EL (cell line): ENCODE results near the gene CBFA2T2.
"Not testable (repeated sequence)": the region's sequence is repeated elsewhere in the genome, so short reads cannot be mapped to it uniquely, and the experiment has no call there.

Experiments used
- DNase-seq: peaks from one replicate; pipeline ENCODE4 v3.0.0-alpha.2; 2016

CBFA2T2 gene

GRCh38 chr20:33472868-33473435 lies 16.9 kb upstream of the CBFA2T2 start:
- no peak for DNase-seq

DNA sequence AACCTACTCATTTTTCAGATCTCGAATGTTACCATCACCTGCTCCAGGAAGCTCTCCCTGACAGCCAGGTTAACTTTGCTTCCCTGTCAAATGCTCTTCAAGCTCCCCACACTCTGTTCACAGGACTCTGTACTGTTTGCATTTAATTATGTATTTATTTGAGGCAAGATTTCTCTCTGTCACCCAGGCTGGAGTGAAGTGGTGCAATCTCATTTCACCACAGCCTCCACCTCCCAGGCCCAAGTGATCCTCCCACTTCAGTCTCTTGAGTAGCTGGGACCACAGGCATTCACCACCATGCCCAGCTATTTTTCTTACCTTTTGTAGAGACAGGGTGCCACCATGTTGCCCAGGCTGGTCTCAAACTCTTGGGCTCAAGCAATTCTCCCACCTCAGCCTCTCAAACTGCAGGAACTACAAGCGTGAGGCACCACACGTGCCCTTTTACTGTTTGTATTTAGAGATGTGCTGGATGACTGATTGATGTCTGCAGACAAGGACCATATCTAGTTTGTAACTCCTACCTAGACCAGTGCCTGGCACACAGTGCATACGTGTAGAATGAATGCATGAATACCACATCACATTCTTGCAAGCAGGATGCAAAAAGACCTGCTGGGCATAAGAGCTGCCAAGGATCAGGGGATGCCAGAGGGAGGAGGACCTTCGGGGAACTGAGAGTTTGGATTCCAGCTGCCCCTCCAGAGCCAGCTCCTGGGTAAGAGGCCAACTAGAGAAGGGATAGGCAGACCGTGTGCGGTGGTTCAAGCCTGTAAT lies 15.6 kb upstream of the CBFA2T2 start:
- DNase-seq, result no peak

DNA sequence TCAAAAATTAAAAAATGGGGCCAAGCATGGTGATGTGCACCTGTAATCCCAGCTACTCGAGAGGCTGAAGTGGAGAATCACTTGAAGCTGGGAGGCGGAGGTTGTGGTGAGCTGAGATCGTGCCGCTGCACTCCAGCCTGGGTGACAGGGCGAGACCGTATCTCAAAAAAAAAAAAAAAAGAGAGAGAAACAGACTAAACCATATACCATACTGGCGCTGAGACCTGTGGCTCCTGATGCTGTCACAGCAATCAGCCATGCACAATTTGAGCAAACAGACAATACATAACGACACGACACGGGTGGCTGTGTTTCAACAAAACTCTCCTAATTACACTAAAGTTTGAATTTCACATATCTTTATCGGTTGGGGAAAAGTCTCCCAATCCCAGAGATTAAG lies 14.9 kb upstream of the CBFA2T2 start:
- no peak for DNase-seq

GRCh38 chr20:33475381-33476152 lies 14.3 kb upstream of the CBFA2T2 start:
- no peak for DNase-seq

- DNase-seq, result no peak
These were observed 12.3 kb upstream of the CBFA2T2 start for GRCh38 chr20:33477386-33478234.

- DNase-seq, result no peak
These were observed 9.8 kb upstream of the CBFA2T2 start for GRCh38 chr20:33480048-33480447.

- DNase-seq, result no peak
These were observed 8.4 kb upstream of the CBFA2T2 start for GRCh38 chr20:33481431-33481941.

DNA sequence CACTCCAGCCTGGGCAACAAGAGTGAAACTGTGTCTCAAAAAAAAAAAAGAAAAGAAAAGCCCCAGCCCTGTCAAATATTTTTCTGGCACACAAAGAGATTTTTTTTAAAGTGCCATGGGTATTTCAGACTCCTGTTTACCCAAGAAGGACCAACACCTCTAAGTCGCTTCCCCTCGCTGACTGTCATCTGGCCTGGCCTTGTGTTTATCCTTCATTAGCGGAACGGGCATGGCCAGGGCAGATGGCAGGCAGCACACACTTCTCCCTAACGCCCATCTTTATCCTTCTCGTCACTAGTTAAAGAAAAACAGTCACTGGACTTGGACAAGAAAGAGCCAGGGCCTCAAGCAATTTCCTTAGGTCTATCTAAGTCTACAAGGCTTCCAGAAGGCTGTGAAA lies 7.3 kb upstream of the CBFA2T2 start:
- DNase-seq, result no peak

GRCh38 chr20:33483186-33483585 lies 6.7 kb upstream of the CBFA2T2 start:
- not testable (repeated sequence) for DNase-seq

DNA sequence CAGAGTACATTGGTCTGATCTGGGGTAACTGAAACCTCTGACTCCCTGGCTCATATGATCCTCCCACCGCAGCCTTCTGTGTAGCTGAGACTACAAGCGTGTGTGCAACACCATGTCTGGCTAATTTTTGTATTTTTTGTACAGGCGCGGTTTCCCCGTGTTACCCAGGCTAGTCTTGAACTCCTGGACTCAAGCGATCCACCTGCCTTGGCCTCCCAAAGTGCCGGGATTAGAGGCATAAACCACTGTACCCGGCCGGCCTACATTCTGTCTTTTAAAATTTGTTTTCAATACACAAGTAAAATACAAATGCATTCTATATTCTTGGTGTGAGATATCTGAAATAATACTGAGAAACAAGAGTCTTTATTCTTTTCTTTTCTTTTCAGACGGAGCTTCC lies 1.7 kb upstream of the CBFA2T2 start:
- no peak for DNase-seq

DNA sequence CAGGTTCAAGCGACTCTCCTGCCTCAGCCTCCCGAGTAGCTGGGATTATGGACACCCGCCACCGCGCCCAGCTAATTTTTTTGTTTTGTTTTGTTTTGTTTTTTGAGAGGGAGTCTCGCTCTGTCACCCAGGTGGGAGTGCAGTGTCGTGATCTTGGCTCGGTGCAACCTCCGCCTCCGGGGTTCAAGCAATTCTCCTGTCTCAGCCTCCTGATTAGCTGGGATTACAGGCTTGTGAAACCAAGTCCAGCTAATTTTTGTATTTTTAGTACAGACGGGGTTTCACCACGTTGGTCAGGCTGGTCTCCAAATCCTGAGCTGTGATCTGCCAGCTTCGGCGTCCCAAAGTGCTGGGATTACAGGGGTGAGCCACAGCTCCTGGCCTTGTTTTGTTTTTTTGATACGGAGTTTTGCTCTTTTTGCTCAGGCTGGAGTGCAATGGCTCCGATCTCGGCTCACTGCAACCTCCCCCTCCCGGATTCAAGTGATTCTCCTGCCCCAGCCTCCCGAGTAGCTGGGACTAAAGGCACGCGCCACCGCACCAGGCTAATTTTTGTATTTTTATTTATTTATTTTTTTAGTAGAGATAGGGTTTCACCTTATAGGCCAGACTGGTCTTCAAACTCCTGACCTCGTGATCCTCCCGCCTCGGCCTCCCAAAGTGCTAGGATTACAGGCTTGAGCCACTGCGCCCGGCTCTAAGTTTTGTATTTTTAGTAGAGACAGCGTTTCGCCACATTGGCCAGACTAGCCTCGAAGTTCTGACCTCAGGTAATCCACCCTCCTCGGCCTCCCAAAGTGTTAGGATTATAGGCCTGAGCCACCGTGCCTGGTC lies 1.0 kb upstream of the CBFA2T2 start:
- DNase-seq, result not testable (repeated sequence)

DNA sequence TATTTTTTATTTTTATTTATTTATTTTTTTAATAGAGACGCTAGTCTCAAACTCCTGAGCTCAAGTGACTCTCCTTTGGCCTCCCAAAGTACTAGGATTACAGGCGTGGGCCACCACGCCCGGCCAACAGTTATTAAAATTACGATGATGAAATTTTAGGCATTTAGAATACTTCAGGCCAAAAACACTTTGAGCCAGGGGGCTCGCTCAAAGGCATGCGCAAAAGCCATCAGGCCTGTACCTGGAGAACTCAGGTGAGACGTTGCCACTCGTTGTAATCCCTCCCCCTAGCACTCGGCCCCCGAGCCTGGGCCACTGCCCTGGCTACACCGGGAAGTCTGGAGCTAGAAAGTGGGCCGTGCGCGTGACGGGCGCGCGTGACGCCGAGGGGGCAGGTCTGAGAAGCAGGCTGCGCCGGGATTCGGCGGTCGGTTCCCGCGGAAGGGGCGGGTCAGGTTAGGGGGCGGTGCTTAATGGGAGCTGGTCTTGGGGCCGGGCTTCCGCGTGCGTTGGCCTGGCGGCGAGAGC lies 337 bp upstream of the CBFA2T2 start:
- DNase-seq, result peak; percentile 97

- no peak for DNase-seq
These were observed 1.2 kb downstream of the CBFA2T2 start for GRCh38 chr20:33490934-33491656.

DNA sequence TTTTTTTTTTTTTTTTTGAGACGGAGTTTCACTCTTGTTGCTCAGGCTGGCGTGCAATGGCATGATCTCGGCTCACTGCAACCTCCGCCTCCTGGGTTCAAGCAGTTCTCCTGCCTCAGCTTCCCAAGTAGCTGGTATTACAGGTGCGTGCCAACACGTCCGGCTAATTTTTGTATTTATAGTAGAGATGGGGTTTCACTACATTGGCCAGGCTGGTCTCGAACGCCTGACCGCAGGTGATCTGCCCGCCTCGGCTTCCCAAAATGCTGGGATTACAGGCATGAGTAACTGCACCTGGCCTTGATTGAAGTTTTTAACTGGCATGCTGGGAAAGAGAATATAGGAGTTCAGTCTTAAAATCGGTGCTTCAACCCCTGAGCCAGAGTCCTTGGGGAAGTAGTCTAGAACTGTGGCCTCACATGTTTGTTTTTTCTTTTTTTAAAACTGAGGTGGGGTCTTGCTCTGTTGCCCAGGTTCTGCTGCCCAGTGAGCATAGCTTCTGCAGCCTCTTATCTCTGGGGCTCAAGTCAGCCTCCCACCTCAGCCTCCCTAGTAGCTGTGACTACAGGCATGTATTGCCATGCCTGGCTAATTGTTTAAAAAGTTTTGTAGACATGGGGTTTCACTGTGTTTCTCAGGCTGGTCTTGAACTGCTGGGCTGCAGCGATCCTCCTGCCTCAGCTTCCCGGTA lies 3.3 kb downstream of the CBFA2T2 start:
- no peak for DNase-seq

GRCh38 chr20:33496776-33497175 lies 6.9 kb downstream of the CBFA2T2 start:
- not testable (repeated sequence) for DNase-seq

DNA sequence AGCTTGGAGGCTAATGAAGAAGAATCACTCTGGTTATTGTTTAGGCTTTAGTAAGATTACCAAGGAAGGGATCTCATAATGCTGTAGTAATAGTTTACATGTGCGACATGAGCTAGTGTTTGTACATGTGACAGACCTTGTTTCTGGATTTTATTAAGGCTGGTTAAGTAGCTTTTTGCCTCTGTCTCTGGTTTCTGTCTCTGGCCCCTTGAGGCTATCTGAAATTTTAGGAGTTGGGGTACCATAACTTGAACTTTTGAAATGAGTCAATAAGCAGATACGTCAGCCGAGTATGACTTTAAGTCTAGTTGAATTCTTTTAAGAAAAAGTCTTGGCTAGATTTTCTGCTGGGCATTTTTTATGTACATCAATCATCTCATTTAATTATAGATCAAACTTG lies 9.5 kb downstream of the CBFA2T2 start:
- no peak for DNase-seq

DNA sequence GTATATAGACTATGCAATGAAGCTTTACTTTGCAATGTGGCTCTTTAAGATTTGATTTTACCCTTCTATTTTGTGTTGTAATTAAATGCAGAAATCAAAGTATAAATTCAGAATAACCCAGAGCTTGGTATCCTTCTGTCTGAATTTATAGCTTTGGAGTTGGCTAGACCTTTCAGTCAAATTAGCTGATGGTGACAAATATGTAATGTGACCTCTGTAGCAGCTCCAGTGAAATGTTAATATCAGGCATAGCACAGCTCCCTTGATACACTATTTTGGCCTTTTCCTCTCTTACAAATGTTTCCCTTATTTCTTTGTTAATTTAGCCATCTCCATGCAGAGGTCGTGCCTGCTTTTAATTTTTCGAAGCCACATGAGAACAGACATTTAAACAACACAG lies 11.1 kb downstream of the CBFA2T2 start:
- no peak for DNase-seq

- no peak for DNase-seq
These were observed 13.7 kb downstream of the CBFA2T2 start for GRCh38 chr20:33503564-33503963.

DNA sequence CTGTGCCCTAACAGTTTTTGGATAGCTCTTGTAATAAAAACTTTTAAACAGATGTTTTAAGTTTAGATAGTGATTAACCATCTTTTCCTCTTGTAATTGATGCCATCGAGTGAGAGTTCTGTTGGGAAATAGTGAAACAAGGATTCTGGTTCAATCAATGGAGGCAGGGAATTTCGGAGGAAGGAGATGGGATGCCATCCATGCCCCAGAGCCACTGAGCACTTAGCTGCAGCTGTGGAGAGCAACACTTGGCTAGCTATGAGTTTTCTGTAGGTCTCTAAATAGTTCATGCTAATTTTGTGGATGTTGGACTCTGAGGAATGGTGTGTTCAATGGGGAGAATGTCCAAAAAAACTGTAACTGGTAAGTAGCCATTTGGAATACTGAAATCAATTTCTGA lies 16.7 kb downstream of the CBFA2T2 start:
- DNase-seq, result no peak

DNA sequence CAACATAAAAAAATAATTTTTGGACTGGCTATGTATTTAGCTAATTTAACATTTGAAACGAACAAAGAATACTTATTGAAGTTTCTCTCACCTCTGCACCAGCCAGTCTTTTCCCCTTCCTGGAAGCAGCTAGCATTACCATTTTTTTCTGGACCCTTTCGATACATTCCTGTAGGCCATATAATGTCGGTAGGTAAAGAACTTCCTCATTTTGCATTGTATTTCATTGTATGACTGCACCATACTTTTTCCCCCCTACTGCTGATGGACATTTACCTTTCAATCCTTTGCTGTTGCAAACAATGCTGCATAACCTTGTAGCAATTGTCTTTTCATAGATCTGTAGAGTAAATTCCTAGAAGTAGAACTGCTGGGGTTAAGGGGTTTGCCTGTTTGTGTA lies 17.6 kb downstream of the CBFA2T2 start:
- no peak for DNase-seq
